ENCODE measurements around the gene TMEM212. TPM values are rescaled to one million over a fixed set of nuclear protein-coding genes. Genes with fewer than 3 reads are reported as not detected.

Gene TMEM212
- total and polyA plus RNA-seq, 4 experiments from 2014 or later: not detected

DNA sequence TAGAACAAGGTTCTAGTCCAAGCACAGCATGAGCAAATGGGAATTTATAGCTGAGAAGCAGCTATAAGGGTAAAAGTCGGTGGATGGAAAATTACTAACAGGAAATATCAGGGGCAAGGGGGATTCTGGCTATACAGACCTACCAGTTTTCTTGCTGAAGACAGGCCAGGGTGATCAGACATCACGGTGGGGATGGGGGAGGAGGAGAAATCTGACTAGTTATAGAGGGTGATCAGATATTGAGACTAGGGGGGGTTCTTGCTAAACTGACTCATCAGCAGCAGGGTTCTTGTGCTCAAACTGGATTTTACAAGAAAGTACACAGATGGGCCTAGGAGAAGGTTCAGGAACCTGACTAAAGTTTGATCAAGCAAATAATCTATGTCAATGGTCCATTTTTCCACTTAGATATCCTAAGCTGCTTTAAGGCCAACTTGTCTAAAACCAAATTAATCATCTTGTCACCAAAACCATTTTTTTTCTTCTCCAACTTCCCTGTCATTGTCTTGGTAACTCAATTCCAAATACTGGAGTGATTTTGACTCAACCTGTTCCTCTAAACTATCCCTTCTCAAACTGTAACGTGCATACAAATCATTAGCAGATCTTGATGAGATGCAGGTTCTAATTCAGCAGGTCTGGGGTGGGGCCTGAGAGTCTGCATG lies 4.6 kb downstream of the TMEM212 start:
- no peaks in the 10 kb centered on the region for H3K36me3 Mint-ChIP-seq

DNA sequence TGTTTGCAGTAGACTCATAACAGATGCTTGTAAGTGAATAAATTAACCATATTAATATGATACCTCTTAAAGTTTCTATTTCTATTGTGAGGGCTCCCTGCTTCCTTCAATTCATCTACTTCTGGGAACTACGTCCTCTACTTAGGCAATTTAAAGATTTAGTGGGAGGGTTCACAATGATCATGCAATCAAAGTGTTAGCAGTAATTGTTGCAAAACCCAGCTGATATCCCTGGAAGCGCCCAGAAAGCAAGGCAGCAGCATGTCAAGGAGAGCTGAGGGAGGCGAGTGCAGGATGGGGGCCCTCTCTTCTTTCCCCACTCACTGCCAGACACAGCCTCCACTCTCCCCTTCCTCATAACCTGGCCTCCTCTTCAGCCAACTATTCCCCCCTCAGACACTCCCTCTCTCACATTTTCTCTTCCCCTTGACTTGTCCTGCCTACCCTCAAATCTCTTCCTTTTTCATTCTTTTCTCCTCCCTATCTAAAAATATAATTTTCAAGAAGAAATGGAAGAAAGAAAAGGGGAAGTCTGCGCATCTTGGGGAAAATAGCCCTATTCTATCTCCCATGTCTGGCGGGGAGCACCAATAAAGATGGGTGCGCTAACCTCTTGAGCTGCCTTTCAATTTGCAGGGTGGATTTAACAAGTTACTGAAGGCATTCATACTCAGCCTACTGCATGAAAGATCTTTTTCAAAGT lies 6.6 kb downstream of the TMEM212 start:
- no peak for DNase-seq
- Histone ChIP-seq H3K4me1 (ENCODE audit: insufficient read depth, low read length) (no peaks in the 10 kb centered on the region), H3K27me3 (ENCODE audit: insufficient read depth, low read length) (no peaks in the 10 kb centered on the region), H3K9me3 (ENCODE audit: control insufficient read depth in 1 of 2, low read length in 2 of 2) (no peaks in the 10 kb centered on the region), H3K27ac (ENCODE audit: low read depth, low read length) (no peak overlapping the region), H3K36me3 (ENCODE audit: insufficient read depth, low read length) (no peaks in the 10 kb centered on the region), H3K4me3 (ENCODE audit: low read length in 2 of 2) (no peak overlapping the region)
- intact Hi-C loops (cut with micrococcal nuclease): no loop called here
- ChIA-PET CTCF (ENCODE audit: partially characterized antibody) (interaction anchor here (1.1 kb wide), 1 partner anchor 11 kb away, joined by 3 read pairs; no protein-coding TSS in a partner anchor), POLR2A (ENCODE audit: partially characterized antibody) (no interaction called here)
- Mint-ChIP-seq H3K4me1 (peaks cover 0 to 4% (median 1%) of the 10 kb centered on the region in 4 donors), H3K36me3 (no peaks in the 10 kb centered on the region), H3K9me3 (peaks cover 3 to 20% (median 11%) of the 10 kb centered on the region in 8 donors), H3K4me3 (no peak overlapping the region), H3K27me3 (peaks cover 3 to 9% of the 10 kb centered on the region in 2 donors), H3K27ac (no peak overlapping the region)

More for the DNA sequence above, 4.6 kb downstream of the TMEM212 start:
- Mint-ChIP-seq H3K9me3 (peaks cover 0 to 3% (median 0%) of the 10 kb centered on the region in 8 donors), H3K4me3 (no peak overlapping the region), H3K4me1 (peaks cover 0 to 4% (median 1%) of the 10 kb centered on the region in 4 donors), H3K27ac (no peak overlapping the region), H3K27me3 (peaks cover 1 to 4% of the 10 kb centered on the region in 2 donors)
- Histone ChIP-seq H3K4me3 (ENCODE audit: low read length in 2 of 2) (no peak overlapping the region), H3K27me3 (ENCODE audit: insufficient read depth, low read length) (no peaks in the 10 kb centered on the region), H3K27ac (ENCODE audit: low read depth, low read length) (no peak overlapping the region), H3K9me3 (ENCODE audit: control insufficient read depth in 1 of 2, low read length in 2 of 2) (no peaks in the 10 kb centered on the region), H3K4me1 (ENCODE audit: insufficient read depth, low read length) (no peaks in the 10 kb centered on the region), H3K36me3 (ENCODE audit: insufficient read depth, low read length) (no peaks in the 10 kb centered on the region)
- DNase-seq: no peak
- intact Hi-C loops (cut with micrococcal nuclease): no loop called here
- ChIA-PET POLR2A (ENCODE audit: partially characterized antibody) (no interaction called here), CTCF (ENCODE audit: partially characterized antibody) (interaction anchor here (0.5 kb wide), 1 partner anchor 20 kb away, joined by 3 read pairs; no protein-coding TSS in a partner anchor)

DNA sequence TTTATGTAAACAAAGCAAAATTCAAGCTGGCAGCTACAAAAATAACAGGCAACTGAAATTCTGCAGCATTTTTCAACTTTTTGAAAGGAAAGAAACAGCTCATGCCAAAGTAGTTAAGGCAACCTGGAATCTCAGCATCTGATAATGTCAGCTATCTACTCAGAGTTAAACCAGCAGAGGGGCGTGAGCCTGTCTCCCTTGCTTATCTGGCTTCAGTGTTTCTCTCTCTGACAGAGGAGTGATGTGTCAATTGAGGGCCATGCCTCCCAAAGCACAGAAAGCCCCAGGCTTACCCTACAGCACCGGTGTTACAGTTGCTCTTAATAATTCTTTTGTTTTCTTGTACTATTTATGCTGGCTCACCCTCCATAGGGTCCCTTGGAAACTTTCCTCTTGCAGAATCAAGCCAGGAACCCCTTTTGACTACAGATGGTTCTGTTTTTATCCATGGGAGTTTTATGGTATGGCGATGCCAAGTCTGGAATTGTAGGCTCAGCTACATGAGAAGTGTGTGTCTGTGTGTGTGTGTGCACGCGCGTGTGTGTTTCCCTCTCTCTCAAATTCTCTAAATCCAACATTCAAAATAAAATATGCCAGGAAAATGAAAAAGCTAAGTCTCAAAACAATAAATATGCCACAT lies 7.3 kb downstream of the TMEM212 start:
- H3K9me3 ChIP-seq (ENCODE audit: control insufficient read depth in 1 of 2, low read length in 2 of 2): no peaks in the 10 kb centered on the region
- H3K4me3 ChIP-seq (ENCODE audit: low read length in 2 of 2): no peak overlapping the region
- POLR2A ChIA-PET (ENCODE audit: partially characterized antibody): no interaction called here
- H3K9me3 Mint-ChIP-seq: peaks cover 3 to 20% (median 12%) of the 10 kb centered on the region in 8 donors
- H3K36me3 ChIP-seq (ENCODE audit: insufficient read depth, low read length): no peaks in the 10 kb centered on the region
- peaks cover 0 to 4% (median 1%) of the 10 kb centered on the region in 4 donors for H3K4me1 Mint-ChIP-seq
- no peaks in the 10 kb centered on the region for H3K4me1 ChIP-seq (ENCODE audit: insufficient read depth, low read length)
- H3K27ac ChIP-seq (ENCODE audit: low read depth, low read length): no peak overlapping the region
- DNase-seq: no peak
- H3K27me3 ChIP-seq (ENCODE audit: insufficient read depth, low read length): no peaks in the 10 kb centered on the region
- H3K27me3 Mint-ChIP-seq: peaks cover 3 to 9% of the 10 kb centered on the region in 2 donors
- intact Hi-C loops (cut with micrococcal nuclease): no loop called here
- no peaks in the 10 kb centered on the region for H3K36me3 Mint-ChIP-seq
- no peak overlapping the region for H3K27ac Mint-ChIP-seq
- CTCF ChIA-PET (ENCODE audit: partially characterized antibody): no interaction called here
- H3K4me3 Mint-ChIP-seq: no peak overlapping the region

DNA sequence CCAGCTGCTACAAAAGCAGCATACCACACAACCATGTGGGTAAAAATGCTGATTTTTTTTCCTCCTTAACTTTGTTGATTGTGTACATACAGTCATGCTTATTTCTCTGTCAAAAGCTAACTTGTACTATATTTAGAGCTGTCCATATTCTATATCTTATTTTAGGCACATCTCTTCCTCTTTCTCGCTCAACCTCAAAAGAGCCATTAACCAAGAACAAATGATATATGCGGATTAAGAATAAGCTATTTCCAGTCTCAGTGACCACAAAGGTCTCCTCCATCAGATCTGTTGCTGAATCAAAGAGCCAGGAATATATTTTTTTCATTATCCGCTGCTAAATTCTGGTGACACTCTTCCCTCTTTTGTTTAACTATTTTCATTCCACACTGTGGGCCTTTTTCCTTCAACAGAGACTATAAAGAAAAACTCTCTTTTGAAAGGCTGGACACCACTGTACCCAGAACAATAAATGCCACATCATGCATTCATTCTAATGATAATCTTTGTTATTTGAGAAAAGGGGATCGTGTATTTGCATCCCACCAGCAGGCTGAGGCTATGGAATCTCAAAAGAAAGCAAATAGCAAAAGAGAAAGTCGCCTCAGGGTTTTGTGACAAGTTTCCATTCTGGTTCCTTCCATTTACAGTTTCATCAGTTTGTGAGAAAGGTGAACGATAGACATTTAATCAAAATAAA lies 8.0 kb downstream of the TMEM212 start:
- Histone ChIP-seq H3K4me3 (ENCODE audit: low read length in 2 of 2) (no peak overlapping the region), H3K27ac (ENCODE audit: low read depth, low read length) (no peak overlapping the region), H3K4me1 (ENCODE audit: insufficient read depth, low read length) (no peaks in the 10 kb centered on the region), H3K27me3 (ENCODE audit: insufficient read depth, low read length) (no peaks in the 10 kb centered on the region), H3K36me3 (ENCODE audit: insufficient read depth, low read length) (no peaks in the 10 kb centered on the region), H3K9me3 (ENCODE audit: control insufficient read depth in 1 of 2, low read length in 2 of 2) (no peaks in the 10 kb centered on the region)
- H3K36me3 Mint-ChIP-seq: no peaks in the 10 kb centered on the region
- ChIA-PET POLR2A (ENCODE audit: partially characterized antibody) (no interaction called here), CTCF (ENCODE audit: partially characterized antibody) (no interaction called here)
- H3K9me3 Mint-ChIP-seq: peaks cover 3 to 20% (median 12%) of the 10 kb centered on the region in 8 donors
- H3K27ac Mint-ChIP-seq: no peak overlapping the region
- DNase-seq: no peak
- no peak overlapping the region for H3K4me3 Mint-ChIP-seq
- intact Hi-C loops (cut with micrococcal nuclease): no loop called here
- peaks cover 3 to 9% of the 10 kb centered on the region in 2 donors for H3K27me3 Mint-ChIP-seq
- H3K4me1 Mint-ChIP-seq: peaks cover 0 to 4% (median 1%) of the 10 kb centered on the region in 4 donors

DNA sequence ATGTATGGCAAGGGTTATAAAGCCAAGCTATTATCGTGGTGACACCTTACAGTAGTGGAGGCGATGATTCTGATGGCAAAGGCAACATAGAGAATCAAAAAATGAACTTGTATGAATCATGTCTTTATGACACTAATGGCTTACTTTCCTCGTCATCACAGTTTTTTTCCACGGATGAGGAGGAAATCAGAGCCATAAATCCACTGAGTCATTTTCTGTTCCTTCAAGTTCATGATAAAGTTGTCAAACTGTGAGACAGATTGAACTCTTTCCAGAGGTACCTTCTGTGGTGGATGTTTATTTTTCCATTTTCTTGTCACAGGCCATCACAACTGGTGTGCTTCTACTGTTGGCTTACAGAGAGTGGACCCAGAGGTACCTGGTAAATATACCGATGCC lies 8.5 kb downstream of the TMEM212 start:
- no peak for DNase-seq
- no peak overlapping the region for H3K4me3 ChIP-seq (ENCODE audit: low read length in 2 of 2)
- Mint-ChIP-seq H3K4me3 (no peak overlapping the region), H3K36me3 (no peaks in the 10 kb centered on the region), H3K4me1 (peaks cover 0 to 3% (median under 1%) of the 10 kb centered on the region in 4 donors), H3K9me3 (peaks cover 3 to 20% (median 12%) of the 10 kb centered on the region in 8 donors), H3K27ac (no peak overlapping the region), H3K27me3 (peaks cover 3 to 9% of the 10 kb centered on the region in 2 donors)
- ChIA-PET CTCF (ENCODE audit: partially characterized antibody) (no interaction called here), POLR2A (ENCODE audit: partially characterized antibody) (no interaction called here)
- no peaks in the 10 kb centered on the region for H3K36me3 ChIP-seq (ENCODE audit: insufficient read depth, low read length)
- intact Hi-C loops (cut with micrococcal nuclease): no loop called here
- no peaks in the 10 kb centered on the region for H3K4me1 ChIP-seq (ENCODE audit: insufficient read depth, low read length)
- H3K27ac ChIP-seq (ENCODE audit: low read depth, low read length): no peak overlapping the region
- H3K27me3 ChIP-seq (ENCODE audit: insufficient read depth, low read length): peaks cover 3% of the 10 kb centered on the region
- H3K9me3 ChIP-seq (ENCODE audit: control insufficient read depth in 1 of 2, low read length in 2 of 2): no peaks in the 10 kb centered on the region

DNA sequence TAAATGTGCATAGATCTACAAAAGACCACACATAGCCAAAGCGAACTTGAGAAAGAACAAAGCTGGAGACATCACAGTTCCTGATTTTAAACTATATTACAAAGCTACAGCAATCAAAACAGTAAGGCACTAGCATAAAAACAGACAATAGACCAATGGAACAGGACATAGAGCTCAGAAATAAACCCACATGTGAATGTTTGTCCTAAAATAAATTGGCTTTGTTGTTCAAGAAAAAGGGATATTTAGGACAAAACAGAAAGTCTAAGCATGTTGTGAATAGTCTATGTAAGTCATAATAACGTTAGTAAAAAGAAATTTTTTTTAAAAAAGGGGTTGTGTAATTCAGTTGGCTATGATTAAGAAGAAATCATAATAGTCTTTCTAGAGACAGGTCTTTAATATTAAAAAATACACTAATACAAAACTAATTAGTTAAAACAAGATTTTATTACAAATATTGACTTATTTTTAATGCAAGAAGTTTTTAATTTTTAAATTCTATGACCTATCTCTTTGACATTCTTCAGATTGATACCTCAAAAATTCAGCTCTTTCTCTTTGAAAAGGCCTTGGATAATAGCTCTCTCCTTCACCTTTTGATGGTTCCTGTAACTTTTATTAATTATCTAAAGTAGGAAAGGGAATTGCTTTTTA lies 11.6 kb downstream of the TMEM212 start:
- intact Hi-C loops (cut with micrococcal nuclease): no loop called here
- no peaks in the 10 kb centered on the region for H3K36me3 ChIP-seq (ENCODE audit: insufficient read depth, low read length)
- no peak overlapping the region for H3K4me3 ChIP-seq (ENCODE audit: low read length in 2 of 2)
- ChIA-PET CTCF (ENCODE audit: partially characterized antibody) (no interaction called here), POLR2A (ENCODE audit: partially characterized antibody) (no interaction called here)
- peaks cover 3% of the 10 kb centered on the region for H3K27me3 ChIP-seq (ENCODE audit: insufficient read depth, low read length)
- H3K9me3 ChIP-seq (ENCODE audit: control insufficient read depth in 1 of 2, low read length in 2 of 2): no peaks in the 10 kb centered on the region
- H3K27me3 Mint-ChIP-seq: peaks cover 3 to 9% of the 10 kb centered on the region in 2 donors
- no peaks in the 10 kb centered on the region for H3K4me1 ChIP-seq (ENCODE audit: insufficient read depth, low read length)
- H3K9me3 Mint-ChIP-seq: peaks cover 3 to 24% (median 14%) of the 10 kb centered on the region in 8 donors
- no peak overlapping the region for H3K27ac ChIP-seq (ENCODE audit: low read depth, low read length)
- no peaks in the 10 kb centered on the region for H3K4me1 Mint-ChIP-seq
- H3K4me3 Mint-ChIP-seq: no peak overlapping the region
- no peaks in the 10 kb centered on the region for H3K36me3 Mint-ChIP-seq
- no peak overlapping the region for H3K27ac Mint-ChIP-seq
- no peak for DNase-seq

All from CD4-positive, alpha-beta memory T cell (primary cell).